GM06990 (cell line): ENCODE results near the gene AQP6.

Experiments
- DNase-seq: peaks from one replicate; pipeline ENCODE4 v3.0.0-alpha.2; 2011; ENCODE audit not compliant: insufficient read length; ENCODE audit errors: extremely low read depth
- H3K27me3 ChIP-seq: replicated peaks from 2 replicates; pipeline ENCODE4 v1.6.0; 2011; ENCODE audit warnings: low read length; ENCODE audit not compliant: control insufficient read depth, insufficient read depth
- H3K36me3 ChIP-seq: 2 replicates; pipeline ENCODE4 v1.5.1; 2011; ENCODE audit warnings: low read length; ENCODE audit not compliant: control insufficient read depth, insufficient read depth
- H3K4me3 ChIP-seq: replicated peaks from 2 replicates; pipeline ENCODE4 v1.5.1; 2011; ENCODE audit warnings: low read depth, mild to moderate bottlenecking, control low read depth, low read length
- CTCF ChIP-seq: IDR thresholded peaks from 2 replicates; pipeline ENCODE4 v1.5.1; 2011; ENCODE audit warnings: low read length, control low read depth, mild to moderate bottlenecking, inconsistent platforms; ENCODE audit not compliant: insufficient read depth, poor library complexity, severe bottlenecking

The AQP6 gene

GRCh38 chr12:50026691-50027090 is 53.9 kb downstream of the AQP6 start:
- Histone ChIP-seq H3K4me3 (no peak overlapping the region), H3K27me3 (no peaks in the 10 kb centered on the region), H3K36me3 (no peaks in the 10 kb centered on the region)
- no peak for TF ChIP-seq CTCF
- DNase-seq = no peak
